ENCODE measurements around the gene MTG2. TPM values are rescaled to one million over a fixed set of nuclear protein-coding genes. Genes with fewer than 3 reads are reported as not detected.

Gene MTG2
- total and polyA plus RNA-seq, 10 of the 15 experiments (the other 5 are each of a cell fraction or from before 2014, with no cell fraction given) = 6.2 to 52.4 (median 34.3) TPM

- in situ Hi-C loops (cut with MboI) (no loop called here), intact Hi-C loops (cut with micrococcal nuclease; ENCODE audit: unreplicated experiment) (no loop called here)
- ChIA-PET POLR2A (interaction anchor here (0.6 kb wide), 1 partner anchor 141 kb away, joined by 3 read pairs; no protein-coding TSS in a partner anchor), SMC1A (ENCODE audit: uncharacterized antibody, unreplicated experiment) (no interaction called here), CTCF (no interaction called here), RAD21 (ENCODE audit: unreplicated experiment) (no interaction called here)
- no peaks in the 10 kb centered on the region for H3K9me3 ChIP-seq (replicated peaks; ENCODE audit: control insufficient read depth, insufficient read depth, low read length)
- ATAC-seq = no peak
- TF ChIP-seq CBX3 (IDR thresholded peaks at IDR 0.05; ENCODE audit: borderline replicate concordance, low read depth) = no peak
- no peak for TF ChIP-seq ATF2 (IDR thresholded peaks at IDR 0.05; ENCODE audit: low read length)
- TF ChIP-seq NR2C2 (IDR thresholded peaks at IDR 0.05; ENCODE audit: borderline replicate concordance, control insufficient read depth, insufficient read length, low read depth) = no peak
- no peak for TF ChIP-seq MYB (IDR thresholded peaks at IDR 0.05; ENCODE audit: borderline replicate concordance, low read depth, low read length)
- no peak for TF ChIP-seq KLF5 (IDR thresholded peaks at IDR 0.05; ENCODE audit: partially characterized antibody)
- no peak for TF ChIP-seq BRCA1 (IDR thresholded peaks at IDR 0.05; ENCODE audit: low read depth, low read length)
- TF ChIP-seq, protein P1, sequence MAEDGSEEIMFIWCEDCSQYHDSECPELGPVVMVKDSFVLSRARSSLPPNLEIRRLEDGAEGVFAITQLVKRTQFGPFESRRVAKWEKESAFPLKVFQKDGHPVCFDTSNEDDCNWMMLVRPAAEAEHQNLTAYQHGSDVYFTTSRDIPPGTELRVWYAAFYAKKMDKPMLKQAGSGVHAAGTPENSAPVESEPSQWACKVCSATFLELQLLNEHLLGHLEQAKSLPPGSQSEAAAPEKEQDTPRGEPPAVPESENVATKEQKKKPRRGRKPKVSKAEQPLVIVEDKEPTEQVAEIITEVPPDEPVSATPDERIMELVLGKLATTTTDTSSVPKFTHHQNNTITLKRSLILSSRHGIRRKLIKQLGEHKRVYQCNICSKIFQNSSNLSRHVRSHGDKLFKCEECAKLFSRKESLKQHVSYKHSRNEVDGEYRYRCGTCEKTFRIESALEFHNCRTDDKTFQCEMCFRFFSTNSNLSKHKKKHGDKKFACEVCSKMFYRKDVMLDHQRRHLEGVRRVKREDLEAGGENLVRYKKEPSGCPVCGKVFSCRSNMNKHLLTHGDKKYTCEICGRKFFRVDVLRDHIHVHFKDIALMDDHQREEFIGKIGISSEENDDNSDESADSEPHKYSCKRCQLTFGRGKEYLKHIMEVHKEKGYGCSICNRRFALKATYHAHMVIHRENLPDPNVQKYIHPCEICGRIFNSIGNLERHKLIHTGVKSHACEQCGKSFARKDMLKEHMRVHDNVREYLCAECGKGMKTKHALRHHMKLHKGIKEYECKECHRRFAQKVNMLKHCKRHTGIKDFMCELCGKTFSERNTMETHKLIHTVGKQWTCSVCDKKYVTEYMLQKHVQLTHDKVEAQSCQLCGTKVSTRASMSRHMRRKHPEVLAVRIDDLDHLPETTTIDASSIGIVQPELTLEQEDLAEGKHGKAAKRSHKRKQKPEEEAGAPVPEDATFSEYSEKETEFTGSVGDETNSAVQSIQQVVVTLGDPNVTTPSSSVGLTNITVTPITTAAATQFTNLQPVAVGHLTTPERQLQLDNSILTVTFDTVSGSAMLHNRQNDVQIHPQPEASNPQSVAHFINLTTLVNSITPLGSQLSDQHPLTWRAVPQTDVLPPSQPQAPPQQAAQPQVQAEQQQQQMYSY (CRISPR knock-in tag; IDR thresholded peaks at IDR 0.05) = no peak
- TF ChIP-seq YY1 (IDR thresholded peaks at IDR 0.05; ENCODE audit: low read depth, low read length) = no peak
- no peak overlapping the region for H3K4me2 ChIP-seq (ENCODE audit: control insufficient read depth, insufficient read depth)
- no peaks in the 10 kb centered on the region; the same call in 1 of the 2 replicates for H4K20me1 ChIP-seq (ENCODE audit: control insufficient read depth, insufficient read depth)
- no peak overlapping the region for H3K9ac ChIP-seq (ENCODE audit: control insufficient read depth, insufficient read depth, low read length)
- no peak overlapping the region for H2AFZ ChIP-seq (ENCODE audit: control insufficient read depth, low read depth, low read length)
- DNase-seq (ENCODE audit: low read depth, low spot score) = no peak
- H3K27ac ChIP-seq (ENCODE audit: control insufficient read depth, insufficient read depth) = no peak overlapping the region
- H3K36me3 ChIP-seq (ENCODE audit: control insufficient read depth in 2 of 2, insufficient read depth in 2 of 2, low read length in 1 of 2) = no peaks in the 10 kb centered on the region; a peak in 2 of 4 replicates
- BruUV-seq (replicated peaks) = no TSS peak
- no peak for FAIRE-seq
- H3K4me3 ChIP-seq = no peak overlapping the region
- H3K79me2 ChIP-seq (ENCODE audit: control insufficient read depth, insufficient read depth, low read length) = peaks cover 18% of the 10 kb centered on the region
- 97% methylated on average over 12 of the region's 22 CpGs for WGBS (ENCODE audit: insufficient coverage, insufficient replicate concordance, low lambda C conversion rate, missing lambda C conversion rate)
- no peaks in the 10 kb centered on the region for H3K27me3 ChIP-seq (replicated peaks in 1 of 2; ENCODE audit: control insufficient read depth in 2 of 2, insufficient read depth in 2 of 2, low read length in 1 of 2)
- peaks cover 8% of the 10 kb centered on the region for H3K4me1 ChIP-seq (ENCODE audit: control insufficient read depth, insufficient read depth, low read length)
Measured at GRCh38 chr20:62243106-62243505, 60.3 kb downstream of the MTG2 start.

Data from GM12878 (cell line).